ENCODE results near the gene THAP7.
"Not testable (repeated sequence)": the region's sequence is repeated elsewhere in the genome, so short reads cannot be mapped to it uniquely, and the experiment has no call there.

DNA sequence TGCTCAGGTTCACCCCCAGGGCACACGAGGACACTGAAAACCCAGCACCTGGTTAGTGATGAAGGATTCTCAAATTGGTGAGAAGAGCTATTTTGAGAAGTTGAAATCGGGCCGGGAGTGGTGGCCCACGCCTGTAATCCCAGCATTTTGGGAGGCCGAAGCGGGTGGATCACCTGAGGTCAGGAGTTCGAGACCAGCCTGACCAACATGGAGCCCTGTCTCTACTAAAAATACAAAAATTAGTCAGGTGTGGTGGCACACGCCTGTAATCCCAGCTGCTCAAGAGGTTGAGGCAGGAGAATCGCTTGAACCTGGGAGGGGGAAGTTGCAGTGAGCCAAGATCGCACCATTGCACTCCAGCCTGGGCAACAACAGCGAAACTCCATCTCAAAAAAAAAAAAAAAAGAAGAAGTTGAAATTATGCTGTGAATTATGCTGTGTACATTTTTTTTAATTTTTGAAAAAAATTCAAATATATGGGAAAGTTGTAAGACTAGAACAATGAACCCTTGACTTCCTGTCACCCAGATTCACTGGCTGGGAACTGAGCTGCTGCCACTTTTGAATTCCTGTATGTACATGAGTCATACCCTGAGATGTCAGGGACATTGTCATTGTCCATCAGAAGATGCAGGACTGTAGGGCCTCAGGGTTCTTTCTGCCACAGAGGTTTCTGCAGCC is 29.8 kb downstream of the THAP7 start:
- not testable (repeated sequence) for TF ChIP-seq POLR2A, EP300 (IDR thresholded peaks at IDR 0.05)
- TF ChIP-seq, protein P1, sequence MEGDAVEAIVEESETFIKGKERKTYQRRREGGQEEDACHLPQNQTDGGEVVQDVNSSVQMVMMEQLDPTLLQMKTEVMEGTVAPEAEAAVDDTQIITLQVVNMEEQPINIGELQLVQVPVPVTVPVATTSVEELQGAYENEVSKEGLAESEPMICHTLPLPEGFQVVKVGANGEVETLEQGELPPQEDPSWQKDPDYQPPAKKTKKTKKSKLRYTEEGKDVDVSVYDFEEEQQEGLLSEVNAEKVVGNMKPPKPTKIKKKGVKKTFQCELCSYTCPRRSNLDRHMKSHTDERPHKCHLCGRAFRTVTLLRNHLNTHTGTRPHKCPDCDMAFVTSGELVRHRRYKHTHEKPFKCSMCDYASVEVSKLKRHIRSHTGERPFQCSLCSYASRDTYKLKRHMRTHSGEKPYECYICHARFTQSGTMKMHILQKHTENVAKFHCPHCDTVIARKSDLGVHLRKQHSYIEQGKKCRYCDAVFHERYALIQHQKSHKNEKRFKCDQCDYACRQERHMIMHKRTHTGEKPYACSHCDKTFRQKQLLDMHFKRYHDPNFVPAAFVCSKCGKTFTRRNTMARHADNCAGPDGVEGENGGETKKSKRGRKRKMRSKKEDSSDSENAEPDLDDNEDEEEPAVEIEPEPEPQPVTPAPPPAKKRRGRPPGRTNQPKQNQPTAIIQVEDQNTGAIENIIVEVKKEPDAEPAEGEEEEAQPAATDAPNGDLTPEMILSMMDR (IDR thresholded peaks at IDR 0.05) = not testable (repeated sequence)

Measured in tibial nerve (tissue), 4 donors.